ENCODE measurements around the gene HK1.

The HK1 gene

GRCh38 chr10:69253171-69253570 is 25.1 kb upstream of the HK1 start:
- H2AFZ ChIP-seq (ENCODE audit: low read length) = no peak overlapping the region
- no peak overlapping the region for H3K18ac ChIP-seq (ENCODE audit: low read length)
- no peak overlapping the region for H3K4ac ChIP-seq (ENCODE audit: low read length)
- peaks cover 0 to 2% of the 10 kb centered on the region in 2 donors for H3K4me1 ChIP-seq (ENCODE audit: control insufficient read depth in 2 of 2, insufficient read depth in 1 of 2, low read depth in 1 of 2, low read length in 2 of 2)
- peaks cover 0 to 32% (median 0%) of the 10 kb centered on the region in 3 experiments for H3K27me3 ChIP-seq (ENCODE audit: control insufficient read depth in 3 of 3, insufficient read depth in 3 of 3, low read depth in 1 of 3, low read length in 3 of 3)
- no peak overlapping the region for H3K9ac ChIP-seq (ENCODE audit: low read depth, low read length, poor library complexity)
- no peaks in the 10 kb centered on the region for H3K36me3 ChIP-seq (replicated peaks in 1 of 2; ENCODE audit: control insufficient read depth in 2 of 2, insufficient read depth in 2 of 2, low read length in 2 of 2)
- WGBS, 2 donors (ENCODE audit: extremely low coverage in 2 of 2, insufficient read length in 2 of 2, insufficient replicate concordance in 1 of 2) = no CpG with 5 or more reads among the region's 3 CpGs
- no peak overlapping the region for H4K8ac ChIP-seq (ENCODE audit: low read depth, low read length)
- H3K27ac ChIP-seq (replicated peaks; ENCODE audit: low read length) = no peak overlapping the region
- H3K14ac ChIP-seq (ENCODE audit: low read length) = no peak overlapping the region
- no peak for DNase-seq (ENCODE audit: low spot score)
- no peak overlapping the region for H2BK15ac ChIP-seq (ENCODE audit: low read length)
- H3K9me3 ChIP-seq (replicated peaks in 1 of 2; ENCODE audit: control insufficient read depth in 2 of 2, insufficient read depth in 1 of 2, low read depth in 1 of 2, low read length in 2 of 2) = no peaks in the 10 kb centered on the region
- no peak overlapping the region for H3K23ac ChIP-seq (ENCODE audit: low read depth, low read length, poor library complexity)
- no peak overlapping the region for H3K4me3 ChIP-seq (ENCODE audit: low read length in 2 of 2)
- H2AK5ac ChIP-seq (ENCODE audit: low read depth, low read length) = no peak overlapping the region
- no peak overlapping the region for H3K4me2 ChIP-seq (ENCODE audit: insufficient read depth, low read length, poor library complexity, severe bottlenecking)
- no peak overlapping the region for H4K91ac ChIP-seq (ENCODE audit: low read depth, low read length, poor library complexity)
- H3K79me1 ChIP-seq (ENCODE audit: low read depth, low read length) = no peaks in the 10 kb centered on the region
- H2BK12ac ChIP-seq (ENCODE audit: low read length) = no peak overlapping the region
- no peak overlapping the region for H2BK120ac ChIP-seq (ENCODE audit: low read depth, low read length)
- H2BK5ac ChIP-seq (ENCODE audit: low read length) = no peak overlapping the region

DNA sequence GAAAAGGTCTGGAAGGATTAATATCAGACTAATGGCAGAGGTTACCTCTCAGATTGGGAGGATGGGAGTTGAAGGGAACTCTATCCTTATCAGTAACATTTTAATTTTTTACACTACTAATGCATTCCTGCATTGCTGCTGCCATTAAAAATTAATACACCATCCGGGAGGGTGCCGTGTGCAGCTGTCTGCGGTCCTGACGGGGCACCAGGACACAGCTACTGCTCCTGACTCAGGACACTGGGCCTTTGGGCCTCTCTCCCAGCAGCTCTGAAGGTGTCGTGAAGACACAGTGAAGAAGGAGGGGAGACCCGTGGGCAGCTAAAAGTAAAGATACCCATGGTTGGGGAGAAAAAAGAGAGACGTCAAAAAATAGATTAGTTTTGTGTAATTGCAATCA is 23.4 kb upstream of the HK1 start:
- no peak overlapping the region for H3K9ac ChIP-seq (ENCODE audit: low read depth, low read length, poor library complexity)
- H3K27ac ChIP-seq (replicated peaks; ENCODE audit: low read length) = no peak overlapping the region
- no peak overlapping the region for H3K4me3 ChIP-seq (ENCODE audit: low read length in 2 of 2)
- no peak overlapping the region for H3K23ac ChIP-seq (ENCODE audit: low read depth, low read length, poor library complexity)
- no peak overlapping the region for H2BK12ac ChIP-seq (ENCODE audit: low read length)
- peaks cover 0 to 37% (median 0%) of the 10 kb centered on the region in 3 experiments for H3K27me3 ChIP-seq (ENCODE audit: control insufficient read depth in 3 of 3, insufficient read depth in 3 of 3, low read depth in 1 of 3, low read length in 3 of 3)
- H4K91ac ChIP-seq (ENCODE audit: low read depth, low read length, poor library complexity) = no peak overlapping the region
- no peak overlapping the region for H2AFZ ChIP-seq (ENCODE audit: low read length)
- no peak overlapping the region for H4K8ac ChIP-seq (ENCODE audit: low read depth, low read length)
- no peak overlapping the region for H2BK15ac ChIP-seq (ENCODE audit: low read length)
- no peak overlapping the region for H2AK5ac ChIP-seq (ENCODE audit: low read depth, low read length)
- H3K18ac ChIP-seq (ENCODE audit: low read length) = no peak overlapping the region
- H3K9me3 ChIP-seq (replicated peaks in 1 of 2; ENCODE audit: control insufficient read depth in 2 of 2, insufficient read depth in 1 of 2, low read depth in 1 of 2, low read length in 2 of 2) = no peaks in the 10 kb centered on the region
- no peak overlapping the region for H2BK5ac ChIP-seq (ENCODE audit: low read length)
- peaks cover 0 to 2% of the 10 kb centered on the region in 2 donors for H3K4me1 ChIP-seq (ENCODE audit: control insufficient read depth in 2 of 2, insufficient read depth in 1 of 2, low read depth in 1 of 2, low read length in 2 of 2)
- no CpG with 5 or more reads among the region's 7 CpGs for WGBS, 2 donors (ENCODE audit: extremely low coverage in 2 of 2, insufficient read length in 2 of 2, insufficient replicate concordance in 1 of 2)
- no peak overlapping the region for H3K4ac ChIP-seq (ENCODE audit: low read length)
- no peak overlapping the region for H3K4me2 ChIP-seq (ENCODE audit: insufficient read depth, low read length, poor library complexity, severe bottlenecking)
- no peaks in the 10 kb centered on the region for H3K79me1 ChIP-seq (ENCODE audit: low read depth, low read length)
- H3K36me3 ChIP-seq (replicated peaks in 1 of 2; ENCODE audit: control insufficient read depth in 2 of 2, insufficient read depth in 2 of 2, low read length in 2 of 2) = no peaks in the 10 kb centered on the region
- no peak for DNase-seq (ENCODE audit: low spot score)
- no peak overlapping the region for H3K14ac ChIP-seq (ENCODE audit: low read length)
- no peak overlapping the region for H2BK120ac ChIP-seq (ENCODE audit: low read depth, low read length)

DNA sequence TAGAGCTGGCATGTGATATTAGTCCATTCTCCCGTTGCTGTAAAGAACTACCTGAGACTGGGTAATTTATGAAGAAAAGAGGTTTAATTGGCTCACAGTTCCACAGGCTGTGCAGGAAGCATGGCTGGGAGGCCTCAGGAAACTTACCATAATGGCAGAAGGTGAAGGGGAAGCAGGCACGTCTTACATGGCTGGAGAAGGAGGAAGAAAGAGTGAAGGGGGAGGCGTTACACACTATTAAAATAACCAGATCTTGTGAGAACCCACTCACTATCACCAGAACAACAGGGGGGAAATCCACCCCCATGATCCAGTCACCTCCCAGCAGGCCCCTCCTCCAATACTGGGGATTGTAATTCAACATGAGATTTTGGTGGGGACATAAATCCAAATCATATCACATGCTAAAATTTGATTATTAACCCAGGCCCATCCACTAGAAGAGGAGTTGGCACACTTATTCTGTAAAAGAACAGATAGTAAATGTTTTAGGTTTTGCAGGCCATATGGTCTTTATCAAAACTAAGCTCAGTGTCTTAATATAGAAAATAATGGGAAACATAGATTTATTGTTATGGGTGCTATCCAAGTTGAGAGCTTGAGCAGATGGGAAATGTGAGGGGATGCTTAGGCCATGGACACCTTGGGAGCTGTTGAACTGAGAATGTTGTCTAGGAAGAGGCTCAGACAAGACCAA is 18.6 kb upstream of the HK1 start:
- H2AFZ ChIP-seq (ENCODE audit: low read length) = no peak overlapping the region
- H3K27me3 ChIP-seq (ENCODE audit: control insufficient read depth in 3 of 3, insufficient read depth in 3 of 3, low read depth in 1 of 3, low read length in 3 of 3) = peaks cover 0 to 62% (median 0%) of the 10 kb centered on the region in 3 experiments
- no CpG with 5 or more reads among the region's 3 CpGs for WGBS, 2 donors (ENCODE audit: extremely low coverage in 2 of 2, insufficient read length in 2 of 2, insufficient replicate concordance in 1 of 2)
- H2AK5ac ChIP-seq (ENCODE audit: low read depth, low read length) = no peak overlapping the region
- no peak overlapping the region for H3K4me2 ChIP-seq (ENCODE audit: insufficient read depth, low read length, poor library complexity, severe bottlenecking)
- DNase-seq (ENCODE audit: low spot score) = no peak
- H3K23ac ChIP-seq (ENCODE audit: low read depth, low read length, poor library complexity) = no peak overlapping the region
- no peak overlapping the region for H3K18ac ChIP-seq (ENCODE audit: low read length)
- H3K36me3 ChIP-seq (replicated peaks in 1 of 2; ENCODE audit: control insufficient read depth in 2 of 2, insufficient read depth in 2 of 2, low read length in 2 of 2) = no peaks in the 10 kb centered on the region
- H3K4me3 ChIP-seq (ENCODE audit: low read length in 2 of 2) = no peak overlapping the region
- no peaks in the 10 kb centered on the region for H3K9me3 ChIP-seq (replicated peaks in 1 of 2; ENCODE audit: control insufficient read depth in 2 of 2, insufficient read depth in 1 of 2, low read depth in 1 of 2, low read length in 2 of 2)
- no peak overlapping the region for H4K8ac ChIP-seq (ENCODE audit: low read depth, low read length)
- H3K9ac ChIP-seq (ENCODE audit: low read depth, low read length, poor library complexity) = no peak overlapping the region
- H4K91ac ChIP-seq (ENCODE audit: low read depth, low read length, poor library complexity) = no peak overlapping the region
- no peak overlapping the region for H2BK12ac ChIP-seq (ENCODE audit: low read length)
- H3K4ac ChIP-seq (ENCODE audit: low read length) = no peak overlapping the region
- no peaks in the 10 kb centered on the region for H3K4me1 ChIP-seq (ENCODE audit: control insufficient read depth in 2 of 2, insufficient read depth in 1 of 2, low read depth in 1 of 2, low read length in 2 of 2)
- no peak overlapping the region for H3K14ac ChIP-seq (ENCODE audit: low read length)
- H2BK15ac ChIP-seq (ENCODE audit: low read length) = no peak overlapping the region
- H3K79me1 ChIP-seq (ENCODE audit: low read depth, low read length) = no peaks in the 10 kb centered on the region
- no peak overlapping the region for H3K27ac ChIP-seq (replicated peaks; ENCODE audit: low read length)
- no peak overlapping the region for H2BK5ac ChIP-seq (ENCODE audit: low read length)
- H2BK120ac ChIP-seq (ENCODE audit: low read depth, low read length) = no peak overlapping the region

DNA sequence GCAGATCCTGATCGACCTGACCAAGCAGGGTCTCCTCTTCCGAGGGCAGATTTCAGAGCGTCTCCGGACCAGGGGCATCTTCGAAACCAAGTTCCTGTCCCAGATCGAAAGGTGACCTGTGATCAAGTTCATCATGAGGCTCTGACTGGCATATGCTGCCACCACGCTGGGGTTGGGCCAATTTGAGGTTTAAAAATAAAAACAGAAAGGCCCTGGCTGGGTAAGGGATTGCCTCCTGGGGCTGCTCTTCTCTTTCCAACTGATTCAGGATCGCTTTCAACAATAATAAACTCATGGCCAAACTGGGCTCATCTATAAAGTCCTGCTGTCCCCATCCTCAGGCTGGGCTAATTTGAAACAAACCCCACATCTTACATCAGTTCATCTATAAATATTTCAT is 17.1 kb upstream of the HK1 start:
- H3K4me1 ChIP-seq (ENCODE audit: control insufficient read depth in 2 of 2, insufficient read depth in 1 of 2, low read depth in 1 of 2, low read length in 2 of 2) = no peaks in the 10 kb centered on the region
- no peak overlapping the region for H3K4ac ChIP-seq (ENCODE audit: low read length)
- no peak overlapping the region for H2BK120ac ChIP-seq (ENCODE audit: low read depth, low read length)
- no peak overlapping the region for H4K8ac ChIP-seq (ENCODE audit: low read depth, low read length)
- H2BK5ac ChIP-seq (ENCODE audit: low read length) = no peak overlapping the region
- no peak overlapping the region for H4K91ac ChIP-seq (ENCODE audit: low read depth, low read length, poor library complexity)
- H3K27ac ChIP-seq (replicated peaks; ENCODE audit: low read length) = no peak overlapping the region
- H3K79me1 ChIP-seq (ENCODE audit: low read depth, low read length) = no peaks in the 10 kb centered on the region
- DNase-seq (ENCODE audit: low spot score) = no peak
- H2BK15ac ChIP-seq (ENCODE audit: low read length) = no peak overlapping the region
- H3K36me3 ChIP-seq (replicated peaks in 1 of 2; ENCODE audit: control insufficient read depth in 2 of 2, insufficient read depth in 2 of 2, low read length in 2 of 2) = no peaks in the 10 kb centered on the region
- H3K4me3 ChIP-seq (ENCODE audit: low read length in 2 of 2) = no peak overlapping the region
- no peaks in the 10 kb centered on the region for H3K9me3 ChIP-seq (replicated peaks in 1 of 2; ENCODE audit: control insufficient read depth in 2 of 2, insufficient read depth in 1 of 2, low read depth in 1 of 2, low read length in 2 of 2)
- no peak overlapping the region for H2AFZ ChIP-seq (ENCODE audit: low read length)
- H2BK12ac ChIP-seq (ENCODE audit: low read length) = no peak overlapping the region
- H3K27me3 ChIP-seq (ENCODE audit: control insufficient read depth in 3 of 3, insufficient read depth in 3 of 3, low read depth in 1 of 3, low read length in 3 of 3) = peaks cover 0 to 67% (median 0%) of the 10 kb centered on the region in 3 experiments
- H2AK5ac ChIP-seq (ENCODE audit: low read depth, low read length) = no peak overlapping the region
- H3K9ac ChIP-seq (ENCODE audit: low read depth, low read length, poor library complexity) = no peak overlapping the region
- H3K4me2 ChIP-seq (ENCODE audit: insufficient read depth, low read length, poor library complexity, severe bottlenecking) = no peak overlapping the region
- no peak overlapping the region for H3K14ac ChIP-seq (ENCODE audit: low read length)
- no CpG with 5 or more reads among the region's 8 CpGs for WGBS, 2 donors (ENCODE audit: extremely low coverage in 2 of 2, insufficient read length in 2 of 2, insufficient replicate concordance in 1 of 2)
- H3K23ac ChIP-seq (ENCODE audit: low read depth, low read length, poor library complexity) = no peak overlapping the region
- no peak overlapping the region for H3K18ac ChIP-seq (ENCODE audit: low read length)

Measured in neuronal stem cell (in vitro differentiated cells).